Testis (tissue), 3 donors: ENCODE results near the gene TNFAIP8. TPM values are rescaled to one million over a fixed set of nuclear protein-coding genes. Genes with fewer than 3 reads are reported as not detected.

Source experiments
- DNase-seq: peaks from one replicate; pipeline ENCODE4 v3.0.0-alpha.2; 2019
- H3K27ac ChIP-seq, 2 donors: fragments of 200-600 bp; sonication (generic); one replicate each; pipeline ENCODE4 v1.5.1; 2019
- H3K27me3 ChIP-seq: fragments of 200-600 bp; sonication (generic); one replicate; pipeline ENCODE4 v1.5.1; 2019
- H3K36me3 ChIP-seq: fragments of 200-600 bp; sonication (generic); one replicate; pipeline ENCODE4 v1.5.1; 2017; ENCODE audit warnings: low read depth; ENCODE audit errors: missing control alignments
- H3K4me1 ChIP-seq: fragments of 200-600 bp; sonication (generic); one replicate; pipeline ENCODE4 v1.5.1; 2019
- H3K4me3 ChIP-seq, 2 donors: fragments of 200-600 bp; sonication (generic); one replicate each; pipeline ENCODE4 v1.5.1; 2017 to 2019
- H3K9me3 ChIP-seq: fragments of 200-600 bp; sonication (generic); one replicate; pipeline ENCODE4 v1.5.1; 2017
- POLR2A ChIP-seq: fragments of 450-650 bp; IDR thresholded peaks from one replicate; pipeline ENCODE4 v1.6.1; 2017; ENCODE audit warnings: antibody characterized with exemption, mild to moderate bottlenecking, moderate library complexity
- WGBS, 2 donors: methylation state at CpG; one replicate each; pipeline ENCODE4 v1.1.5; 2018; 5-methylcytosine and 5-hydroxymethylcytosine counted together
- intact Hi-C: fragments of 100-400 bp; cut with DNase I; formaldehyde crosslinking; loops from one replicate; pipeline ENCODE4 v1.15.1; 2023; ENCODE audit warnings: low total_unique reads
- polyA plus RNA-seq: library from polyadenylated mRNA; stranded (reverse); fragments of 350-450 nt; fragmentation: Illumina TruSeq; extraction: RNeasy Lipid Tissue Mini Kit (QIAGEN cat#74804); gene quantifications from one replicate; pipeline ENCODE4 v1.2.3, GENCODE V29; 2014; ENCODE audit warnings: low read depth, low replicate concordance; ENCODE audit not compliant: insufficient read depth
- total RNA-seq, 2 donors: library from RNA; depleted of rRNA; stranded (reverse); fragments of >200 nt; gene quantifications; one replicate each; pipeline ENCODE4 v1.2.3, GENCODE V29; 2016
- TF ChIP-seq, protein P1 (sequence below), 3 experiments: fragments of 450-650 bp in 2 of 3; fragments of 200-600 bp in 1 of 3; sonication (generic) in 1 of 3; IDR thresholded peaks; one replicate each; pipeline ENCODE4 v1.5.1; 2016 to 2019; ENCODE audit warnings: antibody characterized with exemption in 3 of 3, mild to moderate bottlenecking in 2 of 3, moderate library complexity in 1 of 3

Gene TNFAIP8
- total and polyA plus RNA-seq, 3 donors from 2014 or later, result 6.3 to 14.0 (median 8.2) TPM

DNA sequence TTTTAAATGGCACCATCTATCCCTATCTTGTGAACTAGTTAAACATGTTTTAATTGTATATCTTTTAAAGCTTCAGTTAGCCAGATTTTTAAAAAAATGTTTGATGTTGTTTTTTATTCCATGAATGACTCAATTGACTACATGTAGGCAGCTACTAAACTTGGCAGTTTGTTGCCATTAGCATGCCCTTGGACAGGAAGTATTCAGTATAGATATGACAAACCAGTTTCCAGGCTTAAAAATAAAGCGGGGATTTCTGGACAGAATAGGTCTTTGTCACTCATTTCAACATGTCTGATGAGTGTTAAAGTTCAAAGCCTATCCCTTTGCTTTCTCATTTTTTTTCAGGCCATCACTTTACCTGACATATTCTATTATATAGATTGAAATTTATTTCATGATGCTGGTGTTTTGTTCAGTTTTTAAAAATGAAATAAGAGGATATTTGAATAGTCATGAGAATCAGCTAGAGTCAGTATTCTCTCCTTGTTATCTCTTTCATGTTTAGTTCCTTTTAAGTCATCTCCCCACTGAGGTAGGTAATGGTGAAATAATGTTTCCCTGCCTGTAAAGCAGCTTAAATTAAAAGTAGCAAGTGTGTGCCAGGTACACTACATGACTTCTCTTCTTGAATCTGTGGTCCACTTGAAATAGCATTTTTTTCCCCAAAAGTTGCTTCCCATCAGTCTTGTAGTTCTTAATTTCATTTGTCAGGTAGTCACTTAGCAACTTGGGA, 11.9 kb downstream of the TNFAIP8 start:
- TF ChIP-seq POLR2A, result no peak
- TF ChIP-seq, protein P1, sequence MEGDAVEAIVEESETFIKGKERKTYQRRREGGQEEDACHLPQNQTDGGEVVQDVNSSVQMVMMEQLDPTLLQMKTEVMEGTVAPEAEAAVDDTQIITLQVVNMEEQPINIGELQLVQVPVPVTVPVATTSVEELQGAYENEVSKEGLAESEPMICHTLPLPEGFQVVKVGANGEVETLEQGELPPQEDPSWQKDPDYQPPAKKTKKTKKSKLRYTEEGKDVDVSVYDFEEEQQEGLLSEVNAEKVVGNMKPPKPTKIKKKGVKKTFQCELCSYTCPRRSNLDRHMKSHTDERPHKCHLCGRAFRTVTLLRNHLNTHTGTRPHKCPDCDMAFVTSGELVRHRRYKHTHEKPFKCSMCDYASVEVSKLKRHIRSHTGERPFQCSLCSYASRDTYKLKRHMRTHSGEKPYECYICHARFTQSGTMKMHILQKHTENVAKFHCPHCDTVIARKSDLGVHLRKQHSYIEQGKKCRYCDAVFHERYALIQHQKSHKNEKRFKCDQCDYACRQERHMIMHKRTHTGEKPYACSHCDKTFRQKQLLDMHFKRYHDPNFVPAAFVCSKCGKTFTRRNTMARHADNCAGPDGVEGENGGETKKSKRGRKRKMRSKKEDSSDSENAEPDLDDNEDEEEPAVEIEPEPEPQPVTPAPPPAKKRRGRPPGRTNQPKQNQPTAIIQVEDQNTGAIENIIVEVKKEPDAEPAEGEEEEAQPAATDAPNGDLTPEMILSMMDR (IDR thresholded peaks at IDR 0.05), result no peak
- 36 to 77% methylated on average over 1 of the region's 1 CpG for WGBS, 2 donors
- H3K36me3 ChIP-seq, result no peaks in the 10 kb centered on the region
- H3K27me3 ChIP-seq, result no peaks in the 10 kb centered on the region
- H3K4me3 ChIP-seq, result no peak overlapping the region
- DNase-seq, result no peak
- no peaks in the 10 kb centered on the region for H3K9me3 ChIP-seq
- H3K27ac ChIP-seq, result no peak overlapping the region
- no peaks in the 10 kb centered on the region for H3K4me1 ChIP-seq
- intact Hi-C loops, result no loop called here

GRCh38 chr5:119368238-119368630, 12.4 kb downstream of the TNFAIP8 start:
- H3K36me3 ChIP-seq, result no peaks in the 10 kb centered on the region
- WGBS, 2 donors, result 67 to 77% methylated on average over 4 of the region's 4 CpGs
- intact Hi-C loops, result no loop called here
- H3K9me3 ChIP-seq, result no peaks in the 10 kb centered on the region
- H3K4me1 ChIP-seq, result no peaks in the 10 kb centered on the region
- no peak for TF ChIP-seq POLR2A
- TF ChIP-seq, protein P1 (IDR thresholded peaks at IDR 0.05), result no peak
- no peaks in the 10 kb centered on the region for H3K27me3 ChIP-seq
- H3K4me3 ChIP-seq, result no peak overlapping the region
- H3K27ac ChIP-seq, result no peak overlapping the region
- DNase-seq, result no peak

DNA sequence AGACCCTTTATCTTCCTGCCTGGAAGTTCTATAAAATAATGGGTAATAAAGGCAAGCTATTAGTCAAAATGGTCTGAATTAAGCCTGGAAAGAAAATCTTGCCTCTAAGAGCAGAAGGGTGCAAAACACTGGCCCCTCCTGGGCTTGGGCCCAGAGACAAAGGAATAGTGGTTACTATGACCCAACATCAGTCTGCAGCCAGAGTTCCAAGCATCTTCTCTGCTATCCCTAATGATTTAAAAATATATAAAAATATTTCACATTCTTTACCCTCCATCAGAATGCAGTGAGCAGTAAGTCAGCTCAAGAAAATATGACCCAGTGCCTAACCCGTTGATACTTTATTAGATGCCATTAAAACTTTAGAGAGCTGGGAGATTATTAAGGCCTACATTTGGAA, 14.7 kb downstream of the TNFAIP8 start:
- no peaks in the 10 kb centered on the region for H3K9me3 ChIP-seq
- H3K4me1 ChIP-seq, result no peaks in the 10 kb centered on the region
- no peaks in the 10 kb centered on the region for H3K27me3 ChIP-seq
- H3K4me3 ChIP-seq, result no peak overlapping the region
- TF ChIP-seq, protein P1 (IDR thresholded peaks at IDR 0.05), result no peak
- no peak overlapping the region for H3K27ac ChIP-seq
- no peak for DNase-seq
- WGBS, 2 donors, result 68 to 80% methylated on average over 1 of the region's 1 CpG
- H3K36me3 ChIP-seq, result no peaks in the 10 kb centered on the region
- intact Hi-C loops, result no loop called here

DNA sequence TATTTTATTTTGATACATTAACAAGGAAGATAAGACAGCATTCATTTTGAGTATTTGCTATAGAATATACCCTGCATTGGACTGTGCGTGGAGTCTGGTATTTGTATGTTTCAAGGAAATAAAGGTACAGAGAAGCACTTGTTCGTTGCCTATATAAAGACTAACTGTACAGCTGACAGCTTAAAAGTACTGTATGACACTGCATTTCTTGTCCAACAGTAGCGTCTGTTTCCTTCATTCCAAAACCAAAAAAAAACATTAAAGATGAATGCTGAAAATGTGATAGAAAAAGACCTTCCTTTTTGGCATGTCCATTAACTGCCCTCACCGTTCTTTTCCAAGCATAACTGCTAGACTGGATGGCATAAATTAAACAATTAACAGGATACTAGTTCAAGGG, 15.3 kb downstream of the TNFAIP8 start:
- H3K27ac ChIP-seq, result no peak overlapping the region
- H3K36me3 ChIP-seq, result no peaks in the 10 kb centered on the region
- no peaks in the 10 kb centered on the region for H3K27me3 ChIP-seq
- 78 to 85% methylated on average over 4 of the region's 4 CpGs for WGBS, 2 donors
- no peaks in the 10 kb centered on the region for H3K4me1 ChIP-seq
- no peak for DNase-seq
- intact Hi-C loops, result no loop called here
- H3K9me3 ChIP-seq, result no peaks in the 10 kb centered on the region
- TF ChIP-seq, protein P1 (IDR thresholded peaks at IDR 0.05), result no peak
- TF ChIP-seq POLR2A, result no peak
- H3K4me3 ChIP-seq, result no peak overlapping the region

DNA sequence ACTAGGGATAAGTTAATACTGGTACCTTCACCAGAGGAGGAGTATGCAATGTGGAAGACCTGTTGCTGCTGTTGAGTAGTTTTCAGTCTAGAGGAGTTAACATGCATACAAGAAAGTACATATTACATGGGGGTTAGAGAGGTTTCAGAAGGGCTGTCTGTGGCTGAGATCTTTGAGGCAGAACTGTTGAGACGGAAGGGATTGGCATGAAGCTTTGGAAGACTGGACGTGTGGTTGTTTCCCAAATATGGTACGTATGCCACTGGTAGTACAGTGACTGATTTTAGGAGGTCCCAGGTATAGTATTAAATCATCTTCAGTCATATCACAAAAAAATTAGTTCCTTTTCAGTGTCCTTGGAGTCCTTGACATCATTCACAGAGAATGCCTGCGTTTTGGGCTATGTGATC, 17.6 kb downstream of the TNFAIP8 start:
- 90 to 94% methylated on average over 4 of the region's 4 CpGs for WGBS, 2 donors
- no peak for TF ChIP-seq POLR2A
- TF ChIP-seq, protein P1 (IDR thresholded peaks at IDR 0.05), result no peak
- intact Hi-C loops, result no loop called here

More for the DNA sequence above, 17.6 kb downstream of the TNFAIP8 start:
- no peaks in the 10 kb centered on the region for H3K36me3 ChIP-seq
- H3K9me3 ChIP-seq, result no peaks in the 10 kb centered on the region
- no peak overlapping the region for H3K27ac ChIP-seq
- no peaks in the 10 kb centered on the region for H3K27me3 ChIP-seq
- no peak overlapping the region for H3K4me3 ChIP-seq
- DNase-seq, result no peak
- H3K4me1 ChIP-seq, result no peaks in the 10 kb centered on the region
